DMS153 treated with DMSO at 0.1 percent for 48 hours (cell line): Measurements from ENCODE around the gene RNF115.
"Not testable (repeated sequence)": the region's sequence is repeated elsewhere in the genome, so short reads cannot be mapped to it uniquely, and the experiment has no call there.

Experiments used
- DNase-seq: peaks from one replicate; lab custom pipeline; 2025; ENCODE audit not compliant: unreplicated experiment; lab: John Stamatoyannopoulos, UW

RNF115 gene

DNA sequence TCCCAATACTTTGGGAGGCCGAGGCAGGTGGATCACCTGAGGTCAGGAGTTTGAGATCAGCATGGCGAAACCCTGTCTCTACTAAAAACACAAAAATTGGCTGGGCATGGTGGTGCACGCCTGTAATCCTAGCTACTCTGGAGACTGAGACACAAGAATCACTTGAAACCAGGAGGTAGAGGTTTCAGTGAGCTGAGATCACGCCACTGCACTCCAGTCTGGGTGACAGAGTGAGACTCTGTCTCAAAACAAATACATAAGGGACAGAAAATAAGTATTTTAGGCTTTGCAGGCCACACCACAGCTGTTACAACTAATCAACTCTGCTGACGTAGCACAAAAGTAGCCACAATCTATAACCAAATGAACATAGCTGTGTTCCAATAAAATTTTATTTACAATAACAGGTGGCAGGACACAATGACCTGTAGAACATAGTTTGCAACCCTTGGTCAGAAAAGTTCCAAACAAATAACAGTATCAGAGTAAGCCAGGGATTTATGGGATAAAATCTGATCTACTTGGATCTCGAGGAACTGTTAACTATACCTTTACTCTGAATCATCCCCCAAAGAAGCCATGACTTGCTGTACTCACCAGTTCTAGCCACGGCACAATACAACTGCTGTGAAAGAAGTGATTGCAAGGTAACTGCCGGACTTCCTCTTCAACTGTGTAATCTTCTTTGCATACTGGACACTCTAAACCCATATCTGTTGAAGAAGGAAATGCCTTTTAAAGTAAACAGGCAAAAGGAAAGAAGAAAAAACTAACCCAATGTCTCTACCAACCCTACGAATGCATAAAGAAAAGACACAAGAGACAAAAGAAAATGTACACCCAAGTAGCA, 76.3 kb downstream of the RNF115 start:
- no peak for DNase-seq

DNA sequence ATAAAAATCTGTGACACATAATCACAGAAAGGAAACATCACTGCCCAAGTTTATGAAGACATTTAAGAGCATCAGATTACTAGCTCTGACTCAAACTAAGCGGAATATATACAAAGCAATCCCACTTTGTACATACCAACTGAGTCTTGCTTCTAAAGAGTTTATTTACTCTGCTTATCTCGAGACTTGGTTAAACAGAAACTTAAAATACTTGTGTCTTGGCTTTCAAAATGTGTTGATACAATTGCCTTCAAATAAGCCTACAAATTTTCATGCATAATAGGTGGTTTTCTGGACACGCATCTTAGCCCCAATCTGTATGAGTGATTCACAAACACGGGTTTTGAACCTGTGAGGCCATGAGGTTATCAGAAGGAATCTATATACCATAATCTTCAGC, 83.6 kb downstream of the RNF115 start:
- DNase-seq, result no peak

DNA sequence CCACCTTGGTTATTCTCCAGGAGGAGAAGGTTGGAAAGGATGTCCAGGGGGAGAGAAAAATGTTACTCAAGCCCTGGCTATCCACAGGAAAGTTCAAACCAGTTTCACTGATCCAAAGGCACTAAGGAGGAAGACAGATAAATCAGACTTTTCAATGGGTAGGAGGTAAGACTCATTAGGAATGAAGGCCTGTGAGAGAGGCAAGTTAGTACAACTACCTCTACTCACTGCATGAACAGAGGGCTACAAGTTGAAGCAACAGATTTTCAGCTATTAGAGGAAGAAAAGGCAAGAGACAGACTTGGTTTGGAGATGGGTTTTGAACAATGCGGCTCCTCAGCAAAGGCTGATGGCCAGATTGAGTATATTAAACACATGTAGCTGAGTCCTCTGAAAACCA, 87.7 kb downstream of the RNF115 start:
- DNase-seq, result no peak

DNA sequence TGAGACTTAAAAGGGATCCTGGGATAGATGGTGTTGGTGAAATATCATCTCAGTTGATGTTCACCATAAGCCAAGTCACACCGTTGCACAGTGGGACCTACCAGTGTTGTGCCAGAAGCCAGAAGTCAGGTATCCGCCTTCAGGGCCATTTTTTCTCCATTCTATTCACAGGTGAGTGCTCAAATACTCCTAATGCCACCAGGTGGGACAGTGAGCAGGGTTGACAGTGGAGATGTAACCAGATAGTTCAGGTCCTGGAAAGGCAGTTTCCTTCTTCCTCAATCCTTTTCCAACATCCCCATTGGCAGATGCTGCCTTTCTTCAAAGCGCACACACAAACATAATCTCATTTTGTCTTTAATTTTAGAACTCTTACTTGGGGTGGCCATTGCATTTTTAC, 93.0 kb downstream of the RNF115 start:
- DNase-seq, result no peak

DNA sequence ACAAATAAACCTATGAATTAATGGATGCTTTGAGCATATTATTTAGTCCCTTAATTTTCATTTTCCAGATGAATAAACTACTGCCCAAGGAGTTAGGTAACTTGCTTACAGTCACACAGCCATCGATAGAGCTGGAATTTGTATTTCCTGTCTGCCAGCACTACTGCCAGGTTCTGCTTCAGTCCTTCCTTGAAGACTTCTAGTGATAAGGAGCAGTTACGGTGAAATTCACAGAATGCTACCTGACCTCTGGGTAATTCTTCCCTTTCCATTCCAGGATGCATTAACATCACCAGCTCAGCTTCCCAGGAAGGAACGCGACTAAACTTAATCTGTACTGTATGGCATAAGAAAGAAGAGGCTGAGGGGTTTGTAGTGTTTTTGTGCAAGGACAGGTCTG, 93.4 kb downstream of the RNF115 start:
- no peak for DNase-seq

DNA sequence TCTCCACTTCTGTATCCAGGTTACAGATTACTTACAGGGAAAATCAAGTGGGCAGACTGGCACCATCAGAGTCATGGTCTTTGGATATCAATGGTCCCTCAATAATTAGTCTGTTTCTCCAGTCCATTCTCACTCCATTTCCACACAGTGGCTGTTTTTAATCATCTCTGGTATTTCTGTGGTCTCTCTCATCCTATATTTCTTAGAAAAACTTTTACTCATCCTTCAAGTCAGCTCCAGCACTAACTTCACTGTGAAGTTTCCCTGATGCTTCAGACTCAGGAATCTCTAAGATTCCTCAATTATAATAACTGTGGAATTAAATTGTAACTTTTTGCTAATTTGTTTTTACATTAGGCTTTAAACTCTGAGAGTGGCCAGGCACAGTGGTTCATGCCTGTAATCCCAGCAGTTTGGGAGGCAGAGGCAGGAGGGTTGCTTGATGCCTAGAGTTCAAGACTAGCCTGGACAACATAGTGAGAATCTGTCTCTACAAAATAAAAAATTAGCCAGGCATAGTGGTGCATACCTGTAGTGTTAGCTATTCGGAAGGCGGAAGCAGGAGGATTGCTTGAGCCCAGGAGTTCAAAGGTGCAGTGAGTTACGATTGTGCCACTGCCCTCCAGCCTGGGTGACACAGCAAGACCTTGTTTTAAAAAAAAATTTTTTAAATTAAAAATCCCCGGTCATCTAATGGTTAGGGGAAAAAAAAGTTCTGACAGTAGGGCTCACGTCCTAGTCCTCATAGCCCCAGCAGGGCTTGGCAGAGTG, 94.0 kb downstream of the RNF115 start:
- DNase-seq, result no peak

DNA sequence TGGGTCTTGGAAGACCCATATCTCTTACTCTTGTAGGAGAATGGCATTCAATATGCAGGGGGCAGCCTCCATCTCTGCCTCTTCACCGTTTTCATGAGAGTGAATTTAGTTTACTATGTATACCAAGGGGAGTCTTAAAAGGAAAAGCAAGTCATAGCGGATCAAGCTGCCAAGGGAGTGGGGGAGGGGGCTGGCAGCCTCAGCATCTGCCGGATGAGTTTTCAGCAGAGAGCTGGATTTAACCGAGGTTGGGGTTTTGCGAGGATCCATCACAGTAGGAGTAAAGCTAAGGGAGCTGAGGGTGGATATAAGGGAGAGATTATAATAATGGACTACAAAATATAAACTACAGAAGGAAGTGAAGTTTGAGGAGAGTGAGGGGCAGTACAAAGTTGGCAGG, 94.7 kb downstream of the RNF115 start:
- DNase-seq, result no peak

DNA sequence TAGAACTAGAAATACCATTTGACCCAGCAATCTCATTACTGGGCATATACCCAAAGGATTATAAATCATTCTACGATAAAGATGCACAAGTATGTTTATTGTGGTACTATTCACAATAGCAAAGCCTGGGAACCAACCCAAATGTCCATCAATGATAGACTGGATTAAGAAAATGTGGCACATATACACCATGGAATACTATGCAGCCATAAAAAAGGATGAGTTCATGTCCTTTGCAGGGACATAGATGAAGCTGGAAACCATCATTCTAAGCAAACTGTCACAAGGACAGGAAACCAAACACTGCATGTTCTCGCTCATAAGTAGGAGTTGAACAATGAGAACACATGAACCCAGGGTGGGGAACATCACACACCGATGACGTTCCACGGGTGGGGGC, 97.7 kb downstream of the RNF115 start:
- not testable (repeated sequence) for DNase-seq

DNA sequence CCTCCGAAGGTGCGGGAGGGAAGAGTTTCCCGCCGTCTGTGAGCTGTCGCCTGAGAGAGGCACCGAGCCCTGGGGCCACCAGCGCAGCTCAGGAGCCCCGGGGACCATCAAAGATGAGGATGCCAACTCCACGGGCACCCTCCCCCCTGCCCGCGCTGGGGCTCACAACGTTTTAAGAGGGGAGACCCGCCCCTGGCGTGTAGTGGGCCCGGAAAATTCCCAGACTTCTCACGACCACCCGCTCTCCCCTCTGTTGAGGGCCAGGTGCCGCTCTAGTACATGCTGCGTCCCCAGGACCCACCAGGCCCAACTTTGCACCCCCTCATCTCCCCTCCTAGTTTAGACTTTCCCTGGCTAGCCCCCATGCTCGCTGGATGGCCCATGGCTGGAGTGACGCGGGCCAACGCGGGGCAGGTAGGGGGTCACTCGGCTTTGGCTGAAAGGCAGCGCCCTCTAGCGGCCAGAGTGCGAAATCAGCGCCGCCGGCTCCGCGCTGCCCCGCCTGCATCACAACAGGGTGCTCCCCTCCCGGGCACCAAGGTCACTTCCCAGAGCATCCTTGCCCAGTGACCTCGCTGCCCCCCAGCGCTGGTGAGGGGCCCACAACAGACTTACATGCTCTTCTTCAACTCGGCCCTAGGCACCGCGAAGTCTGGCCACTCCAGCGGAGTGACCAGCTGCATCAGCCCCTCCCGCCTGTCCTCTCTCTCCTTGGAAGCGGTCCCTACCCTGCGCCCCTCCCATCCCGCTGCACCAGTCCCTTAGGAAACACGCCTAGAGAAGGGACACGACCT, 102.8 kb downstream of the RNF115 start:
- DNase-seq, result peak; percentile 64

DNA sequence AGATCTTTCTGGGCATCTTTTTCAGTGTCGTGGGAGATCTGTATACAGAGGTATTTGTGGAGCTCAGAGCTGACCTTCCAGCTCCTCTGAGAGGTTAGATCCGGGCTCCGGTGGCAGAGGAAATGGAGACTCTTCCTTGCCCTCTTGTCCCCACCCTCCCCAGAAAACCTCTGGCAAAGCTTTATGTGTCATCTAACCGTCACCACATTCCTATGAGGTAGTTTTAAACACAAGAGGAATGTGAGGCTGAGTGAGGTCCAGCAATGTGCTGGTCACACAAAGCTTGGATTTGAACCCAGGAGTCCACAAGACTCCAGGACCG, 103.4 kb downstream of the RNF115 start:
- no peak for DNase-seq

DNA sequence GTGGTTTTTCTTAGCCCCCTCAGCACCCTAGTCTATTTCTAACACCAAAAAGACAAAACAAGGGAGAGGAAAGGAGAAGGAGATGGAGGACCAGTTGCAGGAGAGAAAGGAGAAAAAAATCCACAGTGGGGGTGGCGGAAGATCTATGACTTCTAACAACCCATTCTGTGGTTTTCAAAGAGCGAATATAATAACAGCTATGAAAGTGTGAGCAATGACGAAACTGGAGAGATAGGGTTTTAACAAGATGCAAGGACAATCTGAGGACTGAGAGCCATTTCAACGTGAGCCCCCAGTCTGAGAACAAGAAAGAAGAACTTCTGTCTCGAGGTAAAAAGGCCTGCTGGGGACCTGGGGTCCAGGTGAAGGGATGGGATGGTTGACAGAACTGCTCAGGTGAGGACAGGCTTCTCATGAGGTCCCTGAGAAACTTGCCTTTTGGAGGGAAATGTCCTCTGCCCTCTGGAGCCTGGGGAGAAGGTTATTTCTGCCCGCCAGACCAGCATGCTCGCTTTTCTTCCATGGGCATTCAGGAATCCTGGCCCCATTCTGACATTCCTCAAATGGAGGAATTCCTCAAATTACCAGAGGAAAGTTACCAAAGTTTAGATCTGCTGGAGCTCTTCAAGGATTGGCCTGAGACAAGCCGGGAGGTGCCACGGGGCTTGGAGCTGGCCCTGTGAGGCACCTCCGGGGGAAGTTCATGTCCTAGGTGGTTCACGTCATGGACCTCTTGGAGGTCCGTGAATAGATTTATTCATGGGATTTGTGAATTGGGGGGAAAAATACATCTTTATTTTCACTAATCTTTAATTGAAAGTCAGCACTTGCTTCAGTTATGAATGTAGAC, 104.4 kb downstream of the RNF115 start, which contains the start of gene CD160:
TSS of gene CD160 (plus strand) at position 270 of the 850 bp plus-strand sequence. CDS start 8,829 bp downstream, outside the sequence.
- no peak for DNase-seq

DNA sequence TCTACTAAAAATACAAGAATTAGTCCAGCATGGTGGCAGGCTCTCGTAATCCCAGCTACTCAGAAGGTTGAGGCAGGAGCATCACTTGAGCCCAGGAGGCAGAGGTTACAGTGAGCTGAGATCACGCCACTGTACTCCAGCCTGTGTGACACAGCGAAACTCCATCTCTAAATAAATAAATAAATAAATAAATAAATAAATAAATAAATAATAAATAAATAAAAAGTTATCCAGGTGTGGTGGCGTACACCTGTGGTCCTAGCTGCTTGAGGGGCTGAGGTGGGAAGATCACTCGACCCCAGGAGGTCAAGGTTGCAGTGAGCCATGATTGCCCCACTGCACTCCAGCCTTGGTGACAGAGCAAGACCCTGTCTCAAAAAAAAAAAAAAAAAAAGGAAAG, 105.4 kb downstream of the RNF115 start:
- not testable (repeated sequence) for DNase-seq

DNA sequence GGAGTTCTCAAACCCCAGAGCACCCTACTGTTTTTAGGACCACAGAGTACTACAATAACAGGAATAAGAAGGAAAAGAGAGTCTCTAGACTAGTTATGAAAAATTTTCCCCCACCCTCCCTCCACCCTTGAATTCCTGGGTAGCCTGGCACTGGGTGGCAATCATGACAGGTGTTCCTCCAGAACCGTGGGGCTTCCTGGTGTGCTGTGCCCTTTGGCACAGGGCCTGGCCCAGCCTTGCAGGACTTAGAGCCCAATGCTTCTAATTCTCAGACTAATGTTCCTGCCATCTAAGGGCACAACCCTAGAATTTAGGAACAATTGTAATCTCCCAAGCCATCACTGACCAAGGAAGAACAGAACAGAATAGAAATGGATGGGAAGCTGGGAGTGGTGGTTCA, 106.1 kb downstream of the RNF115 start:
- no peak for DNase-seq

DNA sequence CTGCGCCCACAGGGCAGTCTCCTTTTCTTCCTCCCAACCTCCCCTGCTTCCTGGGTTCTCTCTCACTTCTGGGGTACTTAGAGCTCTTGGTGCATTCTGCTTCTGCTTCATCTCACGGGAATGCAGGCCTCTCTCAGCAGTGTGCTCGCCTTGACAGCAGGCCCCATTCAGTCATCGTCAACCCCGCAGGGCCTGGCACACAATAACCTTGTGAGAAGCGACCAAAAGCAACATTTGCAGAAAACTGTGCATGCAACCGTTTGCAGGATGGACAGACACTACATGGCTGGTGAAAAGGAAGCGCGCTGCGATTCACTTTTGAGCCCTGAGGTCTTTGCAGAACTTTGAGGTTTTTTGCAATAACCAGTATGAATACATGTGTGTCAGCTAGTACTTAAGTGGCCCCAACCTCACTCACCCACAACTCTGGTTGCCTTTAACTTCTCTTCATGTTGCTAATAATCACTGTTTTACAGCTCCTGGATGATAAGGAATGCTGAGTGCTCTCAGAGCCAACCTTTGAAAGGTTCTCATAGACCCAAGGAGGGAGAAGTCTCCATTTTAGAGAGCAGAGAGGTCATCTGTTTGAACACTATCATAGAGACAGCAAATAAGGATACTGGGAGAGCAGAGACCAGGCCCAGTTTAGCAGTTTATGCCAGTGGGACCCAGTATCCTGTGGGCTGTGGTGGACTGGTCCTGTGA, 107.1 kb downstream of the RNF115 start:
- no peak for DNase-seq

DNA sequence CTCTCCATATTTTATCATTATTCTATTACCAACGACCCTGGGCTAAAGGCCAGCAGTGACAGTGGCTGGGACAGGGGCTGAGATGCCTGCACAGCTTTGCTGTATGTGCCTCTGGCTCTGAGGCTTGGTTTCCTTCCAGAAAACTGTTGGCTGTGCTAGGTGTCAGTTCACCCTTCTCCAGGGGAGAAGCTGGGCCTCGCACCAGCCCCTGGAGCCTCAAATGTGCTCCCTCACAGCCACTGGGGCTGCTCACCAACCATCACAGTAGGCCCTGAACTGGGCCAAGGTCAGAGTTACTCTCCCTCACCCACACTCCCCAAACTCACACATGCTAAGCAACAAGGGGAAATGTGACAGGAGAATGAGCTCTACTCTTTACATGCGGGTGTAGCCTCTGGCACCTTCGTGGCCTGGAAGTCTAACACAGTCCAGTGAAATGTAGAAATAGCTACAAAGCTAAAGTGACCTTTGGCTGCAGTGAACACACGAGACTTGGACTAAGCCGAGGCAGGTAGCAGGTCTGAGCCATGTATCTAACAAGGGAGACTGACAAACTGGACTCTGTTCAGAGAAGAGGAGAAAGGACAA, 109.3 kb downstream of the RNF115 start:
- DNase-seq, result no peak

DNA sequence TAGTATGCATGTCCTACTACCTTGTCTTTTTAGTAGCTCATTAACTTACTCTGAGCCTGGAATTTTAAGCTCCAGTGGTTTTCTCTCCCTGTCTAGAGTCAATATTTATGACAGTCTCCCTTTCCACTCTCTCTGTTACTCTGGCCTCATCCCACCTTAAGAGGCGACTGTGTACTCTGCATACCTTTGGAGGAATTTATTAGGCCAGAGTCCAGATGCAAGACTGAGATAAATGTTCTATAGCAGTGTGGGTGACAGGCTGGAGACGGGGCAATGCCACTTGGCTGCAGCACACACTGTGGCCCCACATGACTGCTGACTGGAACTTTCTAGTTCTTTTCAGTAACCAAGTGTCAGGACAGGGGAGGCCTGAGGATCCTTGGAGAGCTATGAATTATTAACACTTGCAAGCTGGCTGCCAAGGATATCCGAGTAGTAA, 112.7 kb downstream of the RNF115 start:
- DNase-seq, result no peak

DNA sequence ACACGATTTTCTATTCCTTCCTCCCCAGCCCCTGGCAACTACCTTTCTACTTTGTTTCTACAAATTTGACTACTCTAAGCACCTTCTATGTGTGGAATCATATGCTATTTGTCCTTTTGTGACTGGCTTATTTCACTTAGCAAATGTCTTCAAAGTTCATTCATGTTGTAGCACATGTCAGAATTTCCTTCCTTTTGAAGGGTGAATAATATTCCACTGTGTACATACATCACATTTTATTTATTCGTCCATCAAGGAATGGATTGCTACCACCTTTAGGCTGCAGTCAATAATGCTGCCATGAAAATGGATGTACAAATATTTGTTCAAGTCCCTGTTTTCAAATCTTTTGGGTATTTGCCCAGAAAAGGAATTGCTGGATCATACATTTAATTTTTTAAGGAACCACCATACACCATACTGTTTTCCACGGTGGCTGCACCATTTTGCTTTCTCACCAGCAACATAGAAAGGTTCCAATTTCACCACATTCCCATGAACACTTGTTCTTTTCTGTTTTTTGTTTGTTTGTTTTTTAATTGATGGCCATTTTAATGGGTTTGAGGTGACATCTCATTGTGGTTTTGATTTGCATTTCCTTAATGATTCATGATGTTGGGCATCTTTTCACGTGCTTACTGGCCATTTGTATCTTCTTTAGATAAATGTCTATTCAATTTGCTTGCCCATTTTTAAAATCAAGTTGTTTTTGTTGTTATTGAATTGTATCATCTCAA, 113.4 kb downstream of the RNF115 start:
- no peak for DNase-seq

DNA sequence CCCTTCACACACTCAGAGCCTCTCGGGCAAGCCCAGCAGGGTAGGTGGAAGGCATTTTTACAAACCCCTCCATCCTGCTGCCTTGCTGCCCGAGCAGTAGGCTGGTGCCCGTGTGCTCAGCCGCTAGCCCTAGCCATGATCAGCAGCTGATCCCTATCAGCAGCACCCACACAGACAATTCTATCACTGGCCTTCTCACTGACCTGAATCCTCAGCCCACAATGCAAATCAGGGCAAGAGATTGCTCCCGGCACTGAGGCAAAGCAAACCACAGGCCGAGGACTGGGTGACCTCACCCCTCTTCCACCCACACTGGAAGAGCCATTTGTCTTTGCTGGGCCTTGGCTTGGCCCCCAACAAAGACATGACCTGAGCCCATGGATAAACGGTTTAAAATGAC, 115.8 kb downstream of the RNF115 start:
- DNase-seq, result no peak
